ENCODE measurements around the gene TPK1.

Gene TPK1

DNA sequence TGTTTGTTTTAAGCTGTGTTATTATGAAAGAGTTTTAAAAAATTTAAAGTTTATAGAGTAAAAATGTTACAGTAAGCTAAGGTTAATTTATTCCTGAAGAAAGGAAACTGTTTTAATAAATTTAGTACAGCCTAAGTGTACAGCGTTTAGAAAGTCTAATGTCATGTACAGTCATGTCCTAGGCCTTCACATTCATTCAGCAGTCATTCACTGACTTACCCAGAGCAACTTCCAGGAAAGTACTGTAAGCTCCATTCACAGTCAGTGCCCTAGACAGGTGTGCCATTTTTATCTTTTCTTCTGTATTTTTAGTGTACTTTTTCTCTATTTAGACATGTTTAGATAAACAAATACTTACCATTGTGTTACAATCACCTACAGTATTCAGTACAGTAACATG, 126.8 kb downstream of the TPK1 start:
- TF ChIP-seq Cebpa-rat (IDR thresholded peaks at IDR 0.05) = no peak
- no peaks in the 10 kb centered on the region for H3K9me3 ChIP-seq
- H3K27me3 ChIP-seq = no peaks in the 10 kb centered on the region
- no peak overlapping the region for H3K27ac ChIP-seq
- H3K36me3 ChIP-seq = no peaks in the 10 kb centered on the region
- H3K9ac ChIP-seq = no peak overlapping the region
- H4K20me1 ChIP-seq = no peaks in the 10 kb centered on the region
- no peak overlapping the region for H3K4me3 ChIP-seq
- H3K4me2 ChIP-seq = no peak overlapping the region
- peaks cover 6% of the 10 kb centered on the region; the same call in 1 of the 2 replicates for H3K4me1 ChIP-seq

DNA sequence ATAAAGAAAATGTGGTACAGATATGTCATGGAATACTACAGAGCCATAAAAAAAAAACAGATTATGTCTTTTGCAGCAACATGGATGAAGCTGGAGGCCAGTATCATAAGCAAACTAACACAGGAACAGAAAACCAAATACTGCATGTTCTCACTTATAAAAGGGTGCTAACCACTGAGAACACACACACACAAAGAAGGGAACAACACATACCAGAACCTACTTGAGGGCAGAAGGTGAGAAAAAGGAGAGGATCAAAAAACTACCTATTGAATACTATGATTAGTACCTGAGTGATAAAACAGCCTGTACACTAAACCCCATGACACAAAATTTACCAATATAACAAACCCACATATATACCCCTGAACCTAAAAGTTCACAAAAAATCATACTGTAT, 144.6 kb downstream of the TPK1 start:
- H3K27ac ChIP-seq = no peak overlapping the region
- H3K27me3 ChIP-seq = no peaks in the 10 kb centered on the region
- H3K9me3 ChIP-seq = no peaks in the 10 kb centered on the region
- TF ChIP-seq Cebpa-rat (IDR thresholded peaks at IDR 0.05) = no peak
- no peaks in the 10 kb centered on the region for H3K36me3 ChIP-seq
- H3K4me2 ChIP-seq = no peak overlapping the region
- H3K4me1 ChIP-seq = no peaks in the 10 kb centered on the region
- H3K4me3 ChIP-seq = no peak overlapping the region
- H4K20me1 ChIP-seq = no peaks in the 10 kb centered on the region
- no peak overlapping the region for H3K9ac ChIP-seq

- Histone ChIP-seq H3K27me3 (no peaks in the 10 kb centered on the region), H3K4me2 (no peak overlapping the region), H3K4me1 (no peaks in the 10 kb centered on the region), H4K20me1 (no peaks in the 10 kb centered on the region), H3K9me3 (no peaks in the 10 kb centered on the region), H3K36me3 (no peaks in the 10 kb centered on the region), H3K27ac (no peak overlapping the region), H3K9ac (no peak overlapping the region), H3K4me3 (no peak overlapping the region)
- TF ChIP-seq Cebpa-rat (IDR thresholded peaks at IDR 0.05) = no peak
These were observed 153.1 kb downstream of the TPK1 start for GRCh38 chr7:144682581-144683280.

DNA sequence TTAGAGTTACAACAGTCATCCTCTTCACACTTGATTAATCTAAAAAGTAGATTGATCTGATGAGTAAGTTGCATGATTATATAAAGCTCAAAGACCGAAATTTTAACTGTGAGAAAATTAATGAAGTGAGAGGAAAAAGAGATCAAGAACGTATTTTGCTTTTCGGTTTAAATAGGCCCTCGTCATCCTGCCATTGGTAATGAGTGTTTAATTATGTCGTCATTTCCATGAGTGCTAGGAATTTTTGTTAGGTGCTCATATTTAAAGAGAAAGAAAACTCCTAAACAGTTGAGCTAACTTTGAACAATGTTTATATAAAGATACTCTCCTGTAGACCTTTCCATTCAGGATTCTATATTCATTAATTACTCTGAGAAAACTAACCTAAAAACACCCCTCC, 159.4 kb downstream of the TPK1 start:
- Histone ChIP-seq H3K9ac (no peak overlapping the region), H3K36me3 (no peaks in the 10 kb centered on the region), H3K9me3 (no peaks in the 10 kb centered on the region), H3K27me3 (no peaks in the 10 kb centered on the region), H3K27ac (no peak overlapping the region), H3K4me3 (no peak overlapping the region), H3K4me2 (no peak overlapping the region), H4K20me1 (no peaks in the 10 kb centered on the region), H3K4me1 (peaks cover 13% of the 10 kb centered on the region)
- no peak for TF ChIP-seq Cebpa-rat (IDR thresholded peaks at IDR 0.05)

DNA sequence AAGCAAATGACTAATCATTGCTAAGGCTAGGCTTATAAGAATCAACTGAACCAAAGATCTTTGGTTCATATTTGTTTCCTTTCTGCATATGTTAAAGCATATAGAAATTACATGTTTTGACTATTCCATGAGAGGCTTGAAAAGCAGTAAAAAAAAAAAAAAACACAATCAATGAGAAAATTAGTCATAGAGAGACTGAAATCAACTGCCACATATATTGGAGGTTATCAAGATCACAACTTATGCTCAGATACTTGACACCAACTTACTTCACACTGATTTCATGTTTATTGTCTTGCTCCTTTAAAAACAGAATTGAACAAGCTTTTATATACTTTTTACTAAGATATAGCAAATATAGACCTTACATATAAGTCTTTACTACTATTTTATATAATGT, 161.3 kb downstream of the TPK1 start:
- Histone ChIP-seq H3K9me3 (no peaks in the 10 kb centered on the region), H3K27ac (no peak overlapping the region), H3K4me1 (peaks cover 13% of the 10 kb centered on the region), H3K9ac (no peak overlapping the region), H3K27me3 (no peaks in the 10 kb centered on the region), H4K20me1 (no peaks in the 10 kb centered on the region), H3K4me3 (no peak overlapping the region), H3K36me3 (no peaks in the 10 kb centered on the region), H3K4me2 (no peak overlapping the region)
- no peak for TF ChIP-seq Cebpa-rat (IDR thresholded peaks at IDR 0.05)

- H3K27ac ChIP-seq = no peak overlapping the region
- peaks cover 13% of the 10 kb centered on the region for H3K4me1 ChIP-seq
- no peak overlapping the region for H3K4me3 ChIP-seq
- no peaks in the 10 kb centered on the region for H3K36me3 ChIP-seq
- H4K20me1 ChIP-seq = no peaks in the 10 kb centered on the region
- H3K9me3 ChIP-seq = no peaks in the 10 kb centered on the region
- no peak overlapping the region for H3K4me2 ChIP-seq
- no peak for TF ChIP-seq Cebpa-rat (IDR thresholded peaks at IDR 0.05)
- H3K9ac ChIP-seq = no peak overlapping the region
- H3K27me3 ChIP-seq = no peaks in the 10 kb centered on the region
These were observed 163.0 kb downstream of the TPK1 start for GRCh38 chr7:144672869-144673268.

GRCh38 chr7:144671429-144671828, 164.4 kb downstream of the TPK1 start:
- Histone ChIP-seq H4K20me1 (no peaks in the 10 kb centered on the region), H3K9me3 (no peaks in the 10 kb centered on the region), H3K4me3 (no peak overlapping the region), H3K4me1 (peaks cover 13% of the 10 kb centered on the region), H3K36me3 (no peaks in the 10 kb centered on the region), H3K27ac (no peak overlapping the region), H3K9ac (no peak overlapping the region), H3K27me3 (no peaks in the 10 kb centered on the region), H3K4me2 (no peak overlapping the region)
- TF ChIP-seq Cebpa-rat (IDR thresholded peaks at IDR 0.05) = no peak

DNA sequence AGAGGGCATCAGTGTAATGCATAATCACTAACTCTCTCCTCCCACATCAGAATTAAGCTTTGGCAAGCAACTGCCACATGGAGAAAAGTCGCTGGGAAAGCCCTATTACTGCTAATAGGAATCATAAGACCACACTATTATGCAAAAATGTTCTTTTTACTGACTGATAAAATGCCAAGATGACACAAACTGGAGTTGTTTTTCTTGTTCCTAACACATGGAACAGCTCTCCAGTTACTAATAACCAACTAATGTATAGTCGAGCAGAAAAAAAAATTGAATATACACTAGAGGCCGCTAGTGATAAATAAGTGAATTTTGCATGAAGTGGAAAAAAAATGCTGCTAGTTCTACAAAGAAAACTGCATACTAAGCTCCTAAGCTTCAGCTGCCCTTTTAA, 165.6 kb downstream of the TPK1 start:
- Histone ChIP-seq H4K20me1 (no peaks in the 10 kb centered on the region), H3K27ac (no peak overlapping the region), H3K4me2 (no peak overlapping the region), H3K4me1 (peaks cover 13% of the 10 kb centered on the region), H3K27me3 (no peaks in the 10 kb centered on the region), H3K36me3 (no peaks in the 10 kb centered on the region), H3K9ac (no peak overlapping the region), H3K9me3 (no peaks in the 10 kb centered on the region), H3K4me3 (no peak overlapping the region)
- no peak for TF ChIP-seq Cebpa-rat (IDR thresholded peaks at IDR 0.05)

DNA sequence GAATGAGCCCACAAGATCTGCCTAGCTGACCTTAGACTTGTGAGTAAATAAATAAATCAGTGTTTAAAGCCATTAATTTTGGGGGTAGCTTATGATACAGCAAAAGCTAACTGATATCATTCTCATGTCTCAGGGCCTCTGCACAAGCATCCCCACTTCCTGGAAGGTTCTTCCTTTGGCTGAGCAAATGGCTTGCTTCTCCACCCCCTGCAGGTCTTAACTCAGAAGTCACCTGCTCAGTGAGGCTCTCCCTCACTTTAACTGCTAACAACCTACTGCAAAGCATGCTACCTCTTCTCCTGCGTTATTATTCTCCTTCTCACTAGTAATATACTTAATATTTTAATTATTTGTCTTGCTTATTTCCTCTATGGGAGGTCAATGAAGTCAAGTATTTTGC, 167.3 kb downstream of the TPK1 start:
- H3K27ac ChIP-seq = no peak overlapping the region
- H3K27me3 ChIP-seq = no peaks in the 10 kb centered on the region
- H3K9me3 ChIP-seq = no peaks in the 10 kb centered on the region
- H4K20me1 ChIP-seq = no peaks in the 10 kb centered on the region
- H3K4me1 ChIP-seq = peaks cover 3% of the 10 kb centered on the region
- H3K9ac ChIP-seq = no peak overlapping the region
- no peak overlapping the region for H3K4me3 ChIP-seq
- TF ChIP-seq Cebpa-rat (IDR thresholded peaks at IDR 0.05) = no peak
- H3K4me2 ChIP-seq = no peak overlapping the region
- no peaks in the 10 kb centered on the region for H3K36me3 ChIP-seq

GRCh38 chr7:144665689-144666381, 170.0 kb downstream of the TPK1 start:
- no peak for TF ChIP-seq Cebpa-rat (IDR thresholded peaks at IDR 0.05)
- Histone ChIP-seq H3K9me3 (no peaks in the 10 kb centered on the region), H3K4me2 (no peak overlapping the region), H3K36me3 (no peaks in the 10 kb centered on the region), H3K27ac (no peak overlapping the region), H3K27me3 (no peaks in the 10 kb centered on the region), H4K20me1 (no peaks in the 10 kb centered on the region), H3K9ac (no peak overlapping the region), H3K4me3 (no peak overlapping the region), H3K4me1 (no peaks in the 10 kb centered on the region)

Measured in BLaER1 (cell line).